Esophagus squamous epithelium (tissue), 5 donors: ENCODE data around the gene ST6GAL1. TPM values are rescaled to one million over a fixed set of nuclear protein-coding genes. Genes with fewer than 3 reads are reported as not detected.
A peak's percentile ranks its signal among the peaks of the same experiment; 100 is the strongest.

Source experiments
- DNase-seq: peaks from one replicate; lab custom pipeline; 2025; lab: John Stamatoyannopoulos, UW
- H3K27ac ChIP-seq, 4 donors: fragments of 200-600 bp; sonication (generic); one replicate each; pipeline ENCODE4 v1.5.1; 2016 to 2019; ENCODE audit warnings: mild to moderate bottlenecking in 1 of 4
- H3K27me3 ChIP-seq, 4 donors: fragments of 200-600 bp; sonication (generic); 1 replicate in 3 of 4; 2 replicates in 1 of 4; pipeline versions ENCODE4 v1.5.1 to v1.6.0; 2017 to 2021; ENCODE audit warnings: antibody characterized with exemption in 1 of 4
- H3K36me3 ChIP-seq, 3 donors: fragments of 200-600 bp; sonication (generic); one replicate each; pipeline ENCODE4 v1.5.1; 2016 to 2019
- H3K4me1 ChIP-seq, 3 donors: fragments of 200-600 bp; sonication (generic); one replicate each; pipeline ENCODE4 v1.5.1; 2017 to 2019
- H3K4me3 ChIP-seq, 4 donors: fragments of 200-600 bp; sonication (generic); 1 replicate in 3 of 4; 2 replicates in 1 of 4; pipeline ENCODE4 v1.5.1; 2016 to 2019; ENCODE audit warnings: mild to moderate bottlenecking in 2 of 4, moderate library complexity in 1 of 4
- H3K9me3 ChIP-seq, 3 donors: fragments of 200-600 bp; sonication (generic); one replicate each; pipeline ENCODE4 v1.5.1; 2016 to 2019
- POLR2A ChIP-seq, 4 donors: fragments of 450-650 bp; IDR thresholded peaks; one replicate each; pipeline ENCODE4 v1.6.1; 2017; ENCODE audit warnings: antibody characterized with exemption in 4 of 4, mild to moderate bottlenecking in 4 of 4, moderate library complexity in 3 of 4
- WGBS, 2 donors: methylation state at CpG; one replicate each; pipeline ENCODE4 v1.1.5; 2018; 5-methylcytosine and 5-hydroxymethylcytosine counted together
- intact Hi-C: fragments of 100-400 bp; cut with DNase I; formaldehyde crosslinking; loops from one replicate; pipeline ENCODE4 v1.15.0; 2022
- total RNA-seq, 4 donors: library from RNA; depleted of rRNA; stranded (reverse); fragments of >200 nt; gene quantifications; one replicate each; pipeline ENCODE4 v1.1.0, GENCODE V29; 2016
- TF ChIP-seq, protein P1 (sequence below), 6 experiments: fragments of 450-650 bp in 4 of 6; fragments of 200-600 bp in 2 of 6; sonication (generic) in 2 of 6; IDR thresholded peaks; one replicate each; pipeline ENCODE4 v1.5.1; 2016 to 2019; ENCODE audit warnings: antibody characterized with exemption in 6 of 6, mild to moderate bottlenecking in 4 of 6, moderate library complexity in 4 of 6
- donor health status: DM: yes; HTN: yes; CAD: no.

ST6GAL1 gene
- total RNA-seq, 4 donors from 2014 or later = 6.0 to 44.2 (median 15.2) TPM

DNA sequence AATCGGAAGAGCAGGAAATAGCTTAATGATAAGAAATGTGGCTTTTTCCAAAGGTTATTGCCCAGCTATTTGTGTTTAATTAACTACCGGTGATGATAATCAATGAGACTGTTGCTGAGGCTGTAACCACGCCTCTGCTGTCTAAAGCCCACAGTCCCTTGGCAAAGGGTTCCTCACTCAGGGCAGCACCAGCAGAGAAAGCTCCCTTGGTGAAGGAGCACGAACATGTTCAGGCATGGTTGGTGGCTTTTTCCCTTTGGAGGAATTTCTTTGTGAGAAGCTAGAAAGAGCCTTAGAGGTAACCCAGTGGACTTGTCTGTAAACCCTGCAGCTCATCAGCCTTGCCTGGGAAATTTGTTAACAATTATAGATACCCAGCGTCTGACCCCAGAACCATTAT lies 7.5 kb upstream of the ST6GAL1 start:
- Histone ChIP-seq H3K4me3 (no peak overlapping the region), H3K27me3 (peaks cover 0 to 93% (median 0%) of the 10 kb centered on the region in 4 donors), H3K4me1 (peaks cover 0 to 28% (median 7%) of the 10 kb centered on the region in 3 donors), H3K36me3 (no peaks in the 10 kb centered on the region), H3K9me3 (no peaks in the 10 kb centered on the region), H3K27ac (peak overlapping the region in 1 of 4 donors; percentile 8)
- intact Hi-C loops = no loop called here
- DNase-seq = no peak
- WGBS, 2 donors = 39 to 60% methylated on average over 5 of the region's 5 CpGs
- TF ChIP-seq, protein P1, sequence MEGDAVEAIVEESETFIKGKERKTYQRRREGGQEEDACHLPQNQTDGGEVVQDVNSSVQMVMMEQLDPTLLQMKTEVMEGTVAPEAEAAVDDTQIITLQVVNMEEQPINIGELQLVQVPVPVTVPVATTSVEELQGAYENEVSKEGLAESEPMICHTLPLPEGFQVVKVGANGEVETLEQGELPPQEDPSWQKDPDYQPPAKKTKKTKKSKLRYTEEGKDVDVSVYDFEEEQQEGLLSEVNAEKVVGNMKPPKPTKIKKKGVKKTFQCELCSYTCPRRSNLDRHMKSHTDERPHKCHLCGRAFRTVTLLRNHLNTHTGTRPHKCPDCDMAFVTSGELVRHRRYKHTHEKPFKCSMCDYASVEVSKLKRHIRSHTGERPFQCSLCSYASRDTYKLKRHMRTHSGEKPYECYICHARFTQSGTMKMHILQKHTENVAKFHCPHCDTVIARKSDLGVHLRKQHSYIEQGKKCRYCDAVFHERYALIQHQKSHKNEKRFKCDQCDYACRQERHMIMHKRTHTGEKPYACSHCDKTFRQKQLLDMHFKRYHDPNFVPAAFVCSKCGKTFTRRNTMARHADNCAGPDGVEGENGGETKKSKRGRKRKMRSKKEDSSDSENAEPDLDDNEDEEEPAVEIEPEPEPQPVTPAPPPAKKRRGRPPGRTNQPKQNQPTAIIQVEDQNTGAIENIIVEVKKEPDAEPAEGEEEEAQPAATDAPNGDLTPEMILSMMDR (IDR thresholded peaks at IDR 0.05) = no peak
- TF ChIP-seq POLR2A (IDR thresholded peaks at IDR 0.05) = no peak

DNA sequence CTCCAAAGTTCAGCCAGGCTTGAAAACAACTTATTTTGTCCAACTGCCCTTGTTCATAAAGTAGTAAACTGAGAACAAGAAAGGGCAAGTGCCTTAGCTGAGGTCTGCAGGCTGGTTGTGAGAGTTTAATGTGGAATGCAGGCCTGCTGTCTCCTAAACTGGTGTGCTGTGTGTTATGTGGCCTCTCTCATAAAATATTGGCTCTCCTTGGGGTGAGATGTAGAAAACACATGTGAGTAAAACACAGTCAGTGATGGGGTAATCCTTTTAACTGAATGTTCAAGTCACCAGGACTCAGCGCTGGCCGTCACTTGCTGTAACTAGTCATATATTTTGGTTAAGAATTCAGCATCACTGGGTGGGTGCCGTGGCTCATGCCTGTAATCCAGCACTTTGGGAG lies 7.1 kb upstream of the ST6GAL1 start:
- TF ChIP-seq, protein P1 (IDR thresholded peaks at IDR 0.05) = no peak
- no peak for TF ChIP-seq POLR2A (IDR thresholded peaks at IDR 0.05)
- Histone ChIP-seq H3K4me3 (no peak overlapping the region), H3K27ac (peak overlapping the region in 1 of 4 donors; percentile 8), H3K27me3 (peaks cover 0 to 93% (median 0%) of the 10 kb centered on the region in 4 donors), H3K9me3 (no peaks in the 10 kb centered on the region), H3K4me1 (peaks cover 0 to 28% (median 7%) of the 10 kb centered on the region in 3 donors), H3K36me3 (no peaks in the 10 kb centered on the region)
- WGBS, 2 donors = 47 to 65% methylated on average over 2 to 3 of the region's 3 CpGs
- intact Hi-C loops = no loop called here
- DNase-seq = no peak

DNA sequence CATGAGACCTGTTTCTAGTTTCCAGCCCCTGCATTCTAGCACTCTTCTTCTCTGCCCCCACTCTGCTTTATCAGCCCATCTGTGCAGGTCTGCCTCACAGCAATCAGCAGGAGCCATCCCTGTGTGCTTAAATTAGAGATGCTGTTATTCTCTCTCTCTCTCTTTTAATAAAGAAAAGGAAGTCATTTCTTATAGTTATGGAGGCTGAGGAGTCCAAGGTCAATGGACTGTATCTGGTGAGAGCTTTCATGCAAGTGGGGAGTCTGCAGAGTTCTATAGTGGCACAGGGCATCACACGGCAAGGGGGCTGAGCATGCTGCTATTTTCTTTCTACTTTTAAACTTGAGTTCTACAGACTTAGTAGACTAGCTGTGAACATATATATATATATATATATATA lies 4.5 kb upstream of the ST6GAL1 start:
- Histone ChIP-seq H3K27me3 (peaks cover 0 to 96% (median 0%) of the 10 kb centered on the region in 4 donors), H3K4me3 (no peak overlapping the region), H3K9me3 (no peaks in the 10 kb centered on the region), H3K36me3 (no peaks in the 10 kb centered on the region), H3K27ac (no peak overlapping the region), H3K4me1 (peaks cover 5 to 37% (median 14%) of the 10 kb centered on the region in 3 donors)
- intact Hi-C loops = no loop called here
- DNase-seq = no peak
- WGBS, 2 donors = 90 to 95% methylated on average over 1 of the region's 1 CpG
- no peak for TF ChIP-seq POLR2A (IDR thresholded peaks at IDR 0.05)
- TF ChIP-seq, protein P1 (IDR thresholded peaks at IDR 0.05) = no peak

DNA sequence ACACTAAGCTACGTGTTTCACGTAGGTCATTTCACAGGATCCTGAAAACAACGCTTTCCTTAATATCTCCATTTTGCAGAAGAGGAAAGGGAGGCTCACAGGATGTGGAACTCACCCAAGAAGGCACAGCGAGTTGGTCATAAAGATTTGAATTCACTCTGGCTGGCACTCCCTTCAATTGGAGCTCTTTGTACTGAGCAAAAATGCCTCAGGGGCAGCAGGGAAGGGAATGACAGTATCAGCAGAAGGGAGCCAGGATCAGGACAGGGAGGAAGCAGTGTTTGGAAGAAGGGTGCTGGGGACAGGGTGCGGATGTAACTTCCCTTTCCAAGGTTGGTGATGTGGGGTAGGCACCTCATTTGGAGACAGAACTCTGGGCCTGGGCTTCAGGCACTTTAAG lies 1.1 kb upstream of the ST6GAL1 start:
- Histone ChIP-seq H3K27me3 (peaks cover 0 to 94% (median 0%) of the 10 kb centered on the region in 4 donors), H3K9me3 (no peaks in the 10 kb centered on the region), H3K27ac (no peak overlapping the region), H3K4me3 (no peak overlapping the region), H3K4me1 (peaks cover 5 to 52% (median 15%) of the 10 kb centered on the region in 3 donors), H3K36me3 (no peaks in the 10 kb centered on the region)
- intact Hi-C loops = no loop called here
- TF ChIP-seq, protein P1 (IDR thresholded peaks at IDR 0.05) = no peak
- no peak for TF ChIP-seq POLR2A (IDR thresholded peaks at IDR 0.05)
- 60 to 70% methylated on average over 5 of the region's 5 CpGs for WGBS, 2 donors
- DNase-seq = no peak

DNA sequence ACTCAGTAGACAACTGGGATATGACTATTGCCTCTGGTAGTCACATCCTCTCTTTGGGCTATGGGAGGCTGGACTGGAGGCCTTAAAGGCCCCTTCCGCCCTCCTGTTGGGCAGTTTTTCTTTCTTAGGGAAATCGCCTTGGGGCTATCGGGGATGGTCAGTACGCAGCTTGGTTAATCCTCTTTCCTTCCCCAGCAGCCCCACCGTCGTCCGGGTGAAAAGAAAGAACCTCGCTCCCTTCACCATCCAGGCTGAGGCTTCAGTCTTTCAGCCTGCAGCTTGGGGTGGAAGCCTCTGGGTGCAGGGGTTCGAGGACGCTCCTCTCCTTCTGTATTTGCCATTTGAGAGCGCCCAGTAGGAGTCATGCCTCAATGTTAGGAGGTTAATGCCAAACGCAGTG lies 641 bp upstream of the ST6GAL1 start:
- H3K4me3 ChIP-seq = peak overlapping the region; percentile 58 to 86 (median 74)
- intact Hi-C loops = no loop called here
- H3K27me3 ChIP-seq = peaks cover 0 to 92% (median 0%) of the 10 kb centered on the region in 4 donors
- peak overlapping the region; percentile 76 to 89 (median 83) for H3K27ac ChIP-seq
- DNase-seq = no peak
- no peaks in the 10 kb centered on the region for H3K36me3 ChIP-seq
- H3K4me1 ChIP-seq = peaks cover 5 to 55% (median 15%) of the 10 kb centered on the region in 3 donors
- H3K9me3 ChIP-seq = no peaks in the 10 kb centered on the region
- 77 to 81% methylated on average over 6 to 10 of the region's 12 CpGs for WGBS, 2 donors
- TF ChIP-seq, protein P1 (IDR thresholded peaks at IDR 0.05) = no peak
- TF ChIP-seq POLR2A (IDR thresholded peaks at IDR 0.05) = no peak
